GM12891 (cell line): ENCODE results near the gene TRAPPC6A.

Experiments
- POLR2A ChIP-seq: IDR thresholded peaks from 2 replicates; pipeline ENCODE4 v1.6.1; 2011; ENCODE audit warnings: low read depth, low read length, control low read depth
- TAF1 ChIP-seq: IDR thresholded peaks from 2 replicates; pipeline ENCODE4 v1.6.1; 2011; ENCODE audit warnings: low read depth, low read length, control low read depth

DNA sequence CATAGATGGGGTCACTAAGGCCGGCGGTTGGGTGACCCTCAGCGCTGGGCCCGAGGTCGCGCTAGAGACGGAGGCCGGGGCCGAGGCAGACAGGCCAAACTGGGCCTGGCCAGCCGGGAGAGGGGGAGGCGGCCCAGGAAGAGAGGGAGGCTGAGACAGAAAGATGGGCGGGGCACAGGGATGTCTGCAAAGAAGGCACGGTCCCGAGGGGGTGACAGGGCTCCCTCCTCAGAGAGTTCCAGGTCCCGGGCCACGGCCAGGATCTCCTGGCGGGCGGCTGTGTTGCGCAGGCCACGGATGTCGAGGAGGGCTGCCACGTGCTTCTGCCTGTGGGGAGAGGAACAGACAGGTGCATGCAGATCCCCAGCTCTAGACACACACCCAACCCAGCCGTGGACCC lies 35.0 kb upstream of the TRAPPC6A start:
- no peak for TF ChIP-seq POLR2A
- no peak for TF ChIP-seq TAF1
